K562 (cell line): Measurements from ENCODE around the gene INTS1. TPM values are rescaled to one million over a fixed set of nuclear protein-coding genes. Genes with fewer than 3 reads are reported as not detected.

Experiments
- ATAC-seq: fragments of 200-7000 bp; cut with Tn5 transposase; 3 replicates; pipeline ENCODE4 v1.9.1; 2020; ENCODE audit warnings: moderate library complexity
- BruUV-seq: library from RNA; stranded (reverse); fragments of 400-500 nt; replicated peaks from 2 replicates; lab custom pipeline; 2021; lab: Mats Ljungman, UMichigan
- CTCF ChIA-PET: fragments of 300-600 bp; formaldehyde crosslinking; extraction: SDS; loops from one replicate; lab custom pipeline; 2021; ENCODE audit warnings: low intra/inter-chr PET ratio; lab: Yijun Ruan, JAX
- POLR2A ChIA-PET: fragments of 300-600, 350-650 bp; sonication (Branson Sonifier 250); formaldehyde crosslinking; extraction: SDS; loops from one replicate; lab custom pipeline; 2021; ENCODE audit warnings: antibody characterized with exemption, inconsistent platforms; lab: Yijun Ruan, JAX
- DNase-seq, 4 experiments: peaks; one replicate each; pipeline versions ENCODE4 v3.0.0 to v3.0.0-alpha.2; 2011 to 2018; ENCODE audit warnings: low spot score in 3 of 4, mixed read lengths in 3 of 4; ENCODE audit errors: extremely low read depth in 1 of 4
- FAIRE-seq: peaks from 2 replicates; lab custom pipeline; 2011; peaks lifted over from hg19 to GRCh38; lab: Jason Lieb, UNC
- H2AFZ ChIP-seq: 2 replicates; pipeline ENCODE4 v1.6.0; 2011; ENCODE audit warnings: low read depth, low read length, control low read depth, inconsistent platforms
- H3K27ac ChIP-seq: fragments of 200-600 bp; 3 replicates; pipeline ENCODE4 v1.8.0; 2011; ENCODE audit warnings: low read depth, mild to moderate bottlenecking, control low read depth, inconsistent platforms, low read length, moderate library complexity, mixed read lengths; ENCODE audit errors: extremely low read depth
- H3K27me3 ChIP-seq, 2 experiments: fragments of 300-600 bp in 1 of 2; 2 replicates in 1 of 2; 3 replicates in 1 of 2; pipeline versions ENCODE4 v1.6.0 to v1.8.0; 2011; ENCODE audit warnings: inconsistent platforms in 2 of 2, low read length in 2 of 2, mild to moderate bottlenecking in 1 of 2, mixed read lengths in 1 of 2, moderate library complexity in 1 of 2; ENCODE audit not compliant: control insufficient read depth in 2 of 2, insufficient read depth in 2 of 2
- H3K36me3 ChIP-seq: fragments of 300-600 bp; 3 replicates; pipeline ENCODE4 v1.8.0; 2011; ENCODE audit warnings: mild to moderate bottlenecking, low read length, inconsistent platforms; ENCODE audit not compliant: control insufficient read depth, insufficient read depth
- H3K4me1 ChIP-seq, 2 experiments: fragments of 200-600 bp in 1 of 2; replicated peaks in 1 of 2; 2 replicates in 1 of 2; 3 replicates in 1 of 2; pipeline versions ENCODE4 v1.5.1 to v1.8.0; 2011; ENCODE audit warnings: inconsistent platforms in 2 of 2, low read length in 2 of 2, mild to moderate bottlenecking in 1 of 2, mixed read lengths in 1 of 2, moderate library complexity in 1 of 2; ENCODE audit not compliant: control insufficient read depth in 2 of 2, insufficient read depth in 2 of 2
- H3K4me2 ChIP-seq: 2 replicates; pipeline ENCODE4 v1.6.1; 2011; ENCODE audit warnings: low read length, control low read depth, inconsistent platforms, mixed read lengths; ENCODE audit not compliant: insufficient read depth
- H3K4me3 ChIP-seq: fragments of 200-600 bp; sonication (generic), shearing (Covaris generic); 2 replicates; pipeline ENCODE4 v1.5.1; 2016; ENCODE audit warnings: control low read depth, inconsistent platforms
- H3K79me2 ChIP-seq: fragments of 200-600 bp; 3 replicates; pipeline ENCODE4 v1.8.0; 2011; ENCODE audit warnings: low read length, inconsistent platforms; ENCODE audit not compliant: control insufficient read depth, insufficient read depth
- H3K9ac ChIP-seq, 2 experiments: 2 replicates each; pipeline versions ENCODE4 v1.6.0 to v1.6.1; 2011; ENCODE audit warnings: low read depth in 2 of 2, low read length in 2 of 2, control low read depth in 1 of 2, inconsistent platforms in 1 of 2, mild to moderate bottlenecking in 1 of 2, mixed read lengths in 1 of 2; ENCODE audit not compliant: insufficient read depth in 1 of 2
- H3K9me1 ChIP-seq: one replicate; pipeline ENCODE4 v1.6.0; 2011; ENCODE audit warnings: inconsistent platforms, mild to moderate bottlenecking, low read length, moderate library complexity; ENCODE audit not compliant: control insufficient read depth, insufficient read depth
- H3K9me3 ChIP-seq: replicated peaks from 2 replicates; pipeline ENCODE4 v1.5.1; 2011; ENCODE audit warnings: low read depth, low read length, inconsistent platforms; ENCODE audit not compliant: control insufficient read depth, insufficient read depth
- H4K20me1 ChIP-seq: replicated peaks from 2 replicates; pipeline ENCODE4 v1.6.1; 2011; ENCODE audit warnings: low read length, inconsistent platforms, mixed read lengths; ENCODE audit not compliant: control insufficient read depth, insufficient read depth
- CBX8 ChIP-seq: fragments of 200-600 bp; sonication (generic); IDR thresholded peaks from 2 replicates; pipeline ENCODE4 v1.6.1; 2012; ENCODE audit warnings: borderline replicate concordance, mixed run types, low read depth, mild to moderate bottlenecking, moderate library complexity, mixed read lengths, low read length, control low read depth, inconsistent platforms; ENCODE audit not compliant: poor library complexity, severe bottlenecking; ENCODE audit errors: extremely low read depth
- NCOA4 ChIP-seq: fragments of 450-650 bp; IDR thresholded peaks from 2 replicates; pipeline ENCODE4 v1.6.1; 2018; ENCODE audit warnings: mild to moderate bottlenecking; ENCODE audit not compliant: partially characterized antibody
- POLR2G ChIP-seq: fragments of 200-400 bp; formaldehyde crosslinking; IDR thresholded peaks from 2 replicates; pipeline ENCODE4 v1.6.1; 2017; ENCODE audit warnings: low read depth, mild to moderate bottlenecking, antibody characterized with exemption, low read length, moderate library complexity
- ZNF311 ChIP-seq: fragments of 250-450 bp; sonication (Bioruptor Pico); IDR thresholded peaks from 2 replicates; pipeline ENCODE4 v1.4.0; 2020; ENCODE audit warnings: mild to moderate bottlenecking, moderate library complexity
- ZSCAN32 ChIP-seq: fragments of 450-650 bp; formaldehyde crosslinking; IDR thresholded peaks from 2 replicates; pipeline ENCODE4 v1.4.0; 2020; ENCODE audit warnings: mild to moderate bottlenecking, moderate library complexity
- WGBS: fragments of 100-300 bp; shearing (Covaris generic); methylation state at CpG from one replicate; pipeline ENCODE4 v1.1.6; 2016; ENCODE audit warnings: low coverage, mixed read lengths; ENCODE audit not compliant: insufficient coverage; ENCODE audit errors: missing lambda C conversion rate; 5-methylcytosine and 5-hydroxymethylcytosine counted together
- in situ Hi-C: fragments of 300-500 bp; cut with MboI; formaldehyde crosslinking; loops from 4 replicates; pipeline ENCODE4 v1.15.0; 2018; ENCODE audit warnings: inconsistent platforms, mixed read lengths
- intact Hi-C: fragments of 100-400 bp; cut with micrococcal nuclease; formaldehyde crosslinking; loops from 2 replicates; pipeline ENCODE4 v1.14.2; 2022
- polyA plus RNA-seq, 8 experiments: library from polyadenylated mRNA; depleted of rRNA in 4 of 8; stranded (reverse) in 5 of 8; unstranded in 3 of 8; fragments of >200 nt; fragmentation: Nextera tagmentation in 2 of 8; fragmentation: Illumina TruSeq in 1 of 8; extraction: Ambion mirVana in 2 of 8; extraction: Trizol in 1 of 8; gene quantifications; 2 replicates each; pipeline versions ENCODE4 v1.2.1 to v1.2.3, GENCODE V29; 2011 to 2014; ENCODE audit warnings: inconsistent platforms in 1 of 8, missing spikeins in 1 of 8
- total RNA-seq, 7 experiments: library from RNA; depleted of rRNA in 6 of 7; stranded (reverse); fragments of >200 nt in 6 of 7; fragmentation: Illumina TruSeq in 2 of 7; extraction: Trizol in 2 of 7; gene quantifications; 2 replicates each; pipeline versions ENCODE4 v1.2.1 to v1.2.3, GENCODE V29; 2011 to 2021; ENCODE audit warnings: low replicate concordance in 1 of 7

The INTS1 gene
- total and polyA plus RNA-seq, 9 of the 15 experiments (the other 6 are each of a cell fraction or from before 2014, with no cell fraction given): 0.34 to 119 (median 18.5) TPM

- no peak overlapping the region for H3K4me2 ChIP-seq
- no peak overlapping the region for H3K4me3 ChIP-seq
- no peaks in the 10 kb centered on the region for H3K9me3 ChIP-seq
- H2AFZ ChIP-seq: no peak overlapping the region
- H3K79me2 ChIP-seq: no peaks in the 10 kb centered on the region
- ATAC-seq (no peak), FAIRE-seq (no peak), DNase-seq (no peak)
- H3K9me1 ChIP-seq: no peaks in the 10 kb centered on the region
- POLR2A ChIA-PET: interaction anchor here (0.7 to 1.0 kb wide), 3 partner anchors 11 to 12 kb away, joined by 3 to 5 read pairs (median 3); partner anchors contain the start of gene TMEM184A
- H4K20me1 ChIP-seq: no peaks in the 10 kb centered on the region; the same call in 1 of the 2 replicates
- 74% methylated on average over 32 of the region's 41 CpGs for WGBS
- H3K4me1 ChIP-seq: peaks cover 0 to 83% of the 10 kb centered on the region in 2 experiments; a peak in 3 of 5 replicates
- intact Hi-C loops (no loop called here), in situ Hi-C loops (no loop called here)
- H3K27ac ChIP-seq: no peak overlapping the region
- CTCF ChIA-PET: no interaction called here
- H3K36me3 ChIP-seq: peaks cover 30% of the 10 kb centered on the region; the same call in 2 of the 3 replicates
- peak overlapping the region in 1 of 2 experiments; percentile 70; a peak in 2 of 4 replicates for H3K9ac ChIP-seq
- no TSS peak for BruUV-seq
- TF ChIP-seq ZSCAN32 (CRISPR knock-in tag): no peak
- peak; percentile 22 for TF ChIP-seq POLR2G
- no peak for TF ChIP-seq CBX8
- no peak for TF ChIP-seq ZNF311 (CRISPR knock-in tag)
- TF ChIP-seq NCOA4: no peak
- H3K27me3 ChIP-seq: peaks cover 0 to 6% of the 10 kb centered on the region in 2 experiments; a peak in 2 of 5 replicates
Measured at GRCh38 chr7:1544178-1544895, 40.1 kb upstream of the INTS1 start.
